NCI-H146 treated with DMSO at 0.1 percent for 48 hours (cell line): Measurements from ENCODE around the gene PRAC2.

Experiments used
- DNase-seq: peaks from one replicate; lab custom pipeline; 2025; ENCODE audit not compliant: unreplicated experiment; lab: John Stamatoyannopoulos, UW

The PRAC2 gene

GRCh38 chr17:48732688-48733629, 10.0 kb downstream of the PRAC2 start:
- no peak for DNase-seq

GRCh38 chr17:48733632-48734328, 10.8 kb downstream of the PRAC2 start:
- DNase-seq, result no peak

- DNase-seq, result no peak
These were observed 11.5 kb downstream of the PRAC2 start for GRCh38 chr17:48734333-48735061.

- DNase-seq, result no peak
These were observed 12.0 kb downstream of the PRAC2 start for GRCh38 chr17:48735062-48735351.

DNA sequence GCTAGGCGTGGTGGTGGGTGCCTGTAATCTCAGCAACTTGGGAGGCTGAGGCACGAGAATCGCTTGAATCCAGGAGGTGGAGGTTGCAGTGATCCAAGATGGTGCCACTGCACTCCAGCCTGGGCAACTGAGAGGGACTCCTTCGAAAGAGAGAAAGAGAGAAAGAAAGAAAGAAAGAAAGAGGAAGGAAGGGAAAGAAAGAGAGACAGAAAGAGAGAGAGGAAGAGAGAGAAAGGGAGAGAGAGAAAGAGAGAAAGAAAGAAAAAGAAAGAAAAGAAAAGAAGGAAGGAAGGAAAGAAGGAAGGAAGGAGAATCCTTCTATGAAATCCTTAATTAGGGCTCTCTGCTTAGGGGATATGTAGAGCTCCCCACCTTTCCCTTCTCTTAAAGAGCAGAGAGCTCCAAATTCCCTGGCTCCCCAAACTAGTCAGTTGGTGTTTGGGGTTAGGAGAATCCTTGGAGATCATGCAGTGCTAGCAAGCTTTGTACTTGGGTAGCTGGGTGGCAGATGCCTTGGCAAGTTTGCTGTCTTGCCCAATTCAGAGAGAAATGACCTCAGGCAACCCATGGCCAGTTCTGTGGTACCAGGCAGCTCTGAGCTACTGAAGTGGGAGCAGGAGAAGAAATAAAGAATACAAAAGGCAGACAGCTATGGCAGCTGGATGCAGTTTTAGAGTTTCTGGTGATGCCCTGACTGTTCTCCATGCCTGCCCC, 14.5 kb downstream of the PRAC2 start:
- no peak for DNase-seq

- DNase-seq, result no peak
These were observed 15.4 kb downstream of the PRAC2 start for GRCh38 chr17:48738424-48738802.

DNA sequence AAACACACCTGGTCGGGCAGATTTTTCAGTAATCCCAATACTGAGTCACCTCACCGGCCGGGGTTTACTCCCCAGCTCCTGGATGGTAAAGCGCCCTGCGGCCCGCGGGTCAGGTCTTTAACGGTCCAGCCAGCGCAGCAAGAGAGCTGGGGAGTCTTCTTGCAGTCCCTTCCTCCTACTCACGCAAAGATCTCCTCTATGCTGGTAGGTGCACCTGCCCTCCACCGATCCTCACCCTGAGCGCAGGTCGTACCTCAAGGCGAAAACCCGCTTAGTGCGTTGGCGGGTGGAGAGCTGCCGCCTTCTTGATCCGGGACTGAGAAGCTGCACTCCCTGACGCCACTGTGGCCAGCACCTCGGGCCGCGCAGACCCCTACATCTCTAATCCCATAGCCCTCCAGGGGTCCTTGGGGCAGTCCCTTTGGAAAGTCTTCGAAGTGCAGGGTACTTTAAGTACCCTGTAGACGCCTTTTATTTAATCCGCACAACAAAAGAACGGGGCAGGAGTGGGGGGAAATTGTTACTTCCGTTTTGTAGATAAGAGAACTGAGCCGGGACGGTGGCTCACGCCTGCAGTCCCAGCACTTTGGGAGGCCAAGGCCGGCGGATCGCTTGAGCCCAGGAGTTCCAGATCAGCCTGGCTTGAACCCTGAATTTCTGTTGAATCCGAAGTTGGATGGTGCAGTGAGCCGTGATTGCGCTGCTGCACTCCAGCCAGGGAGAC, 16.0 kb downstream of the PRAC2 start:
- no peak for DNase-seq

GRCh38 chr17:48740537-48740936, 17.6 kb downstream of the PRAC2 start:
- DNase-seq, result no peak

DNA sequence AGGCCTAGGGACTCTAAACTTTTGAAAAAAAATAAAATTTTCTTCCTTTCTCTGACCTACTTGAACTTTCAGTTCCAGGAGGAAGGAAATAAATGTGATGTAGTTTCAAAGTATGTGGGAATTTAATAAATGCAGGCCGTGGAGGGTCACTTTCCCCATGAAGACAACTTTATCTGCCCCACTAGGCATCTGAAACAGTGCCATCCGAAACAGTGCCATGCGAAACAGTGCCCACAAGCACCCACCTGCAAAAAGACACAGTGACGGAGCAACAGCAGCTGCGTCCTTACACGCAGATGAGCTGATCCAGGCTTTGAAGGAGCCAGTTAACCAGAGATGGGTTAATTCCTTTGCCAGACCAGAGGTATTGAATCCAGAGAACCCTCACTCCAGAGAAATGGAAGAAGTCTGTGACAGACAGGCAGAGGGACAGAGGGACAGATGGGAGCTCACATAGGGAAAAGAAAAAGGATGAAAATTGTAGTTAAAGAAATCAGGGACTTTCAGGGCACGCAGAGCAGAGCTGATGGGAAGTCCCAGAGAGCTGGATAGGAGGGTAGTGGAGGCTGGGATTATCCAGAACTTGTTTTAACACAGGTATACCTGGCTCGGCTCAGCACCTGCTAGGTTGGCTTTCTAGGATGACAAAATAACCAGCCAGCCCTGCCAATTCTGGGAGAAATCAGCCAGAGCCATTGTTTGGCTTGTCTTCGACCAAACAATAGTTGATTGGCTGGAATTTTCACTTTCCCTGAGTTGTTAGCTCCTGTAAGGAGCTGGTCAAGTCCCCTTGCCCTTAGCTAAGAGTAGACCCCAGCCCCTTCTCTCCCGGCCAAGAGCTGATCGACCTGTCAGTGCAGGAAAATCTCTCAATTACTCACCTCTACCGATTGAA, 22.6 kb downstream of the PRAC2 start:
- no peak for DNase-seq

DNA sequence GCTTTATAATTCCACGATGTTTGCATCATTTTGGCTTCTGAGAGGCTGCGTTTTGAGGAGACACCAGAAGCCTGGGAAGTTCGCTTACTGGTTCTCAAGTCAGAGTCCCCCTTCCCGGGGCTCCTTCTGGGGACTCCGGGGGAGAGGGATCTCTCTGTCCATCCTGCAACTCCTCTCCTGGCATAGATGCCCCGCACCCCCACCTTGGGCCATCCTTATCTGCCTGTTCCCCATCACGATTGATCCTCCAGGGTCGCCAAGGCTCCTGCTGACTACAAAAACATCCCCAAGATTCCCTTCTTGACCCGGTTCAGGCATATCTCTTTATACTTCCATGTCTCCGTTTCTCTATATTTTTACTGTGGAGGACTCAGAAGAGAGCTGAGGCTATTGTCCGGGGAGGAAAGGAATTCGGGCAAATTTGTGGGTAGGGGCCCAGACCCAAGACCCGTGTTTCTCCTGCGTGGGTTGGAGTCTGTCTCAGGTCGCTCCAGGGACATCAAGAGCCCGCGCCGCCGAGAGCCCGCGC, 24.0 kb downstream of the PRAC2 start:
- no peak for DNase-seq

GRCh38 chr17:48747445-48748363, 24.7 kb downstream of the PRAC2 start:
- no peak for DNase-seq

- no peak for DNase-seq
These were observed 26.0 kb downstream of the PRAC2 start for GRCh38 chr17:48748718-48749566.

DNA sequence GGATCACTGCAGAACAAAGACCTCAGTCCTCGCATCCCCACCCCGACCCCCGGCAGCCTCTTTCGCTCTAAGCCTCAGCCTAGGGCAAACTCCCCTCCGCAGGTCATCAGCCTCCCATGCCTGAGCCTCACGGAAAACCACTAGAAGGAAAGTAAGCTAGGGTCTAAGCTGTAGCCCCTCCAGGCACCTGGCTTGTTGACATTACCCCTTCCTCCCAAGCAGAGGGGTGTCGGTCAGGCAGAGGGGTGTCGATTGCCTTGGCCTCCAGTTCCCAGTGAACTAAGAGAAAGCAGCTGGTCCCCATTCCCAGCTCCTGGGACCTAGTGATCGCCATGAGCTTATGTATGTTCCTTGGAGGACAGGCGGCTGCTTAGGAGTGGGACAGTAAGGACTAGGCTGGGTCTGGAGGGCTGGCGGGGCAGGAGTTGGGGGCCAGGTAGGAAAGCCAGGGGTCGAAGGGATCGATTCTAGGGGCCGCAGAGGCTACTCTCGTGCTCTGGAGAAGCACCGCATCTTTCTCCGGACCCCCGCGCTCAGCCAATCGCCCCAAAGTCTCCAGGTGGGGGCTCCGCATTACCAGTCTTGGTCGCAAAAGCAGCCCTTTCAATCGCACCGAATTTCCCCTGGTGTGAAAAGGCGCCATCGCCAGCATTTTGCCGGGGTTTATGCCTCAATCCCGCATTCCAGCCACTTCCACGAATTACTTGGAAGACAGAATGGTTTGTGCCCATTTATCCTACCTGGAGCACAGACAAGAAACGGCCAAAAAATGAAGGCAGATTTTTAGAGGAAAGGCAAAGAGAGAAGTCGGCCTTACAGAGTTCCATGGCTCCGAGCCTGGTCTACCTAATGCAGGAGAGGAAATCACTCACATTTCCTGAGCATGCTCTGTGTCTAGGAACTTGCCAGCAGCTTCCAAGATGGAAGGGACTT, 26.9 kb downstream of the PRAC2 start:
- DNase-seq, result no peak

- DNase-seq, result no peak
These were observed 28.2 kb downstream of the PRAC2 start for GRCh38 chr17:48751172-48751571.

DNA sequence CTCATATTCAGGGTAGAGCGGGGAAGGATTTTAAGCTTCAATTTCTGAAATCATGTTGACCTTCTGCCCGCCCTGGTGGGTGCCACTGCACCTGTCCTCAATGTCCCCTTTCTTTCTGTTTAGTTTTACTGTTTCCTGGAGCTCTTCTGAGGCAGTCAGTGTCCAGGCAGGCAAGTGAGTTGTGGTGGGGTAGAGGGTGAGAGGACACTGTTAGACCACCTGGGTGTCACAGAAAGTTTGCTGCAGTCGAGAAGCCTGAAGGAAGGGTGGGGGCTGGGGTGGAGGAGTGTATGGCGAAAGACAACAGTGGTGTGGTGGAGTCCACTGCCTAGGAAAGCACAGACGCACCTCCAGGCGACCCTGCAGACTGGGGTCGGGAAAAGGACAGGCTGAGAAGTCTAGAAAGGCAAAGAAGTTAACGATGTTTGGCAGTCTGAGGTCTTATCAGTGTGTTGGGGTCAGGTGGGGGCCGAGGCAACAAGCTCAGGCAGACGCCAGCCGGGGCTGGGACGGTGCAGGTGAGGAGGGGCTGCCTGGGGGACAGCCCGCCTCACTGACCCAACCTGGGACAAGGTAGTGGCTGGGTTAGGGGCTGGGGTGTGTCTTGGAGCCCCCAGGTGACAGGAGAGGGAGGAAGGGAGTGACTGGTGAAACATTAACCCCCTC, 28.9 kb downstream of the PRAC2 start:
- DNase-seq, result no peak
